H1 (cell line): ENCODE data around the gene GPR25. TPM values are rescaled to one million over a fixed set of nuclear protein-coding genes. Genes with fewer than 3 reads are reported as not detected.

ENCODE experiments used
- CTCF ChIA-PET: fragments of 300-600 bp; sonication (Branson Sonifier 250); formaldehyde crosslinking; loops from one replicate; lab custom pipeline; 2021; ENCODE audit not compliant: partially characterized antibody; lab: Charles Lee
- POLR2A ChIA-PET: fragments of 300-600 bp; sonication (Branson Sonifier 250); formaldehyde crosslinking; loops from one replicate; lab custom pipeline; 2021; ENCODE audit warnings: inconsistent platforms; ENCODE audit not compliant: partially characterized antibody; lab: Charles Lee
- DNase-seq, 2 experiments: peaks; one replicate each; pipeline versions ENCODE4 v3.0.0 to v3.0.0-alpha.2; 2010 to 2022; ENCODE audit warnings: low spot score in 2 of 2, low read depth in 1 of 2, mixed read lengths in 1 of 2
- FAIRE-seq: peaks from 2 replicates; lab custom pipeline; 2011; peaks lifted over from hg19 to GRCh38; lab: Jason Lieb, UNC
- H2AFZ ChIP-seq: 2 replicates; pipeline ENCODE4 v1.8.1; 2012; ENCODE audit warnings: low read length, inconsistent platforms
- H2AK5ac ChIP-seq: 2 replicates; pipeline ENCODE4 v1.6.1; 2013; ENCODE audit warnings: low read depth, low read length
- H2BK120ac ChIP-seq: replicated peaks from 2 replicates; pipeline ENCODE3; 2013; ENCODE audit warnings: low read depth, low read length, inconsistent platforms
- H2BK12ac ChIP-seq: 2 replicates; pipeline ENCODE4 v1.6.1; 2013; ENCODE audit warnings: low read depth, low read length
- H2BK15ac ChIP-seq: 2 replicates; pipeline ENCODE4 v1.6.1; 2013; ENCODE audit warnings: low read length
- H2BK20ac ChIP-seq: 2 replicates; pipeline ENCODE4 v1.6.1; 2013; ENCODE audit warnings: low read length
- H2BK5ac ChIP-seq: 2 replicates; pipeline ENCODE4 v1.6.1; 2013; ENCODE audit warnings: low read depth, low read length
- H3K14ac ChIP-seq: 2 replicates; pipeline ENCODE4 v1.6.1; 2013; ENCODE audit warnings: inconsistent platforms; ENCODE audit not compliant: insufficient read length
- H3K18ac ChIP-seq: 2 replicates; pipeline ENCODE4 v1.6.1; 2013; ENCODE audit warnings: low read length; ENCODE audit errors: extremely low read depth
- H3K23ac ChIP-seq: 2 replicates; pipeline ENCODE4 v1.6.1; 2013; ENCODE audit warnings: inconsistent platforms; ENCODE audit not compliant: insufficient read length
- H3K23me2 ChIP-seq: 2 replicates; pipeline ENCODE4 v1.6.1; 2013; ENCODE audit warnings: low read depth, low read length
- H3K27ac ChIP-seq: 2 replicates; pipeline ENCODE4 v1.6.1; 2011; ENCODE audit warnings: low read depth, low read length, inconsistent platforms
- H3K27me3 ChIP-seq, 4 experiments: replicated peaks in 1 of 4; 1 replicate in 1 of 4; 2 replicates in 3 of 4; pipeline versions ENCODE4 v1.6.1 to v1.8.1; 2011 to 2013; ENCODE audit warnings: low read length in 3 of 4, mild to moderate bottlenecking in 3 of 4, inconsistent platforms in 2 of 4, mixed read lengths in 2 of 4, moderate library complexity in 1 of 4; ENCODE audit not compliant: control insufficient read depth in 3 of 4, insufficient read depth in 3 of 4; ENCODE audit errors: extremely low read depth in 1 of 4
- H3K36me3 ChIP-seq, 4 experiments: 2 replicates each; pipeline versions ENCODE4 v1.6.1 to v1.8.1; 2011 to 2013; ENCODE audit warnings: mild to moderate bottlenecking in 4 of 4, low read length in 3 of 4, moderate library complexity in 2 of 4, control low read depth in 1 of 4, inconsistent platforms in 1 of 4; ENCODE audit not compliant: insufficient read depth in 4 of 4, control insufficient read depth in 2 of 4
- H3K4ac ChIP-seq: replicated peaks from 2 replicates; pipeline ENCODE3; 2013; ENCODE audit warnings: low read length, low read depth, mixed read lengths, inconsistent platforms; ENCODE audit not compliant: insufficient read length
- H3K4me1 ChIP-seq, 4 experiments: replicated peaks in 1 of 4; 1 replicate in 1 of 4; 2 replicates in 3 of 4; pipeline versions ENCODE4 v1.6.1 to v1.8.1; 2011 to 2013; ENCODE audit warnings: low read length in 3 of 4, inconsistent platforms in 2 of 4, mixed read lengths in 1 of 4; ENCODE audit not compliant: insufficient read depth in 4 of 4, control insufficient read depth in 3 of 4
- H3K4me2 ChIP-seq, 2 experiments: 2 replicates each; pipeline versions ENCODE4 v1.6.1 to v1.8.1; 2011 to 2013; ENCODE audit warnings: low read depth in 2 of 2, low read length in 2 of 2, control low read depth in 1 of 2, inconsistent platforms in 1 of 2, mild to moderate bottlenecking in 1 of 2; ENCODE audit not compliant: insufficient read depth in 1 of 2
- H3K4me3 ChIP-seq, 4 experiments: fragments of 200-600, 300-600 bp in 1 of 4; sonication (generic), shearing (Covaris generic), sonication (Bioruptor Twin) in 1 of 4; 2 replicates each; pipeline versions ENCODE4 v1.5.1 to v1.8.1; 2011 to 2016; ENCODE audit warnings: low read length in 4 of 4, low read depth in 3 of 4, control low read depth in 2 of 4, inconsistent platforms in 2 of 4, mild to moderate bottlenecking in 2 of 4, mixed read lengths in 1 of 4, moderate library complexity in 1 of 4; ENCODE audit not compliant: insufficient read depth in 2 of 4; ENCODE audit errors: extremely low read depth in 1 of 4
- H3K56ac ChIP-seq: replicated peaks from 2 replicates; pipeline ENCODE3; 2013; ENCODE audit warnings: low read depth, mild to moderate bottlenecking, mixed read lengths, low read length, inconsistent platforms; ENCODE audit not compliant: insufficient read length
- H3K79me1 ChIP-seq: 2 replicates; pipeline ENCODE4 v1.6.1; 2013; ENCODE audit warnings: low read depth, low read length, control low read depth
- H3K79me2 ChIP-seq, 2 experiments: 2 replicates each; pipeline versions ENCODE4 v1.6.1 to v1.8.1; 2012 to 2013; ENCODE audit warnings: low read length in 2 of 2, mild to moderate bottlenecking in 2 of 2, inconsistent platforms in 1 of 2; ENCODE audit not compliant: insufficient read depth in 2 of 2, control insufficient read depth in 1 of 2
- H3K9ac ChIP-seq, 4 experiments: replicated peaks in 1 of 4; 1 replicate in 1 of 4; 2 replicates in 3 of 4; pipeline versions ENCODE4 v1.6.1 to v1.8.1; 2011 to 2013; ENCODE audit warnings: low read depth in 3 of 4, low read length in 3 of 4, control low read depth in 2 of 4, mild to moderate bottlenecking in 2 of 4, moderate library complexity in 2 of 4, inconsistent platforms in 1 of 4; ENCODE audit errors: extremely low read depth in 1 of 4
- H3K9me3 ChIP-seq, 2 experiments: 2 replicates each; pipeline versions ENCODE4 v1.6.1 to v1.8.1; 2012 to 2013; ENCODE audit warnings: mild to moderate bottlenecking in 2 of 2, moderate library complexity in 2 of 2, control low read depth in 1 of 2, inconsistent platforms in 1 of 2, low read depth in 1 of 2, low read length in 1 of 2, mixed read lengths in 1 of 2; ENCODE audit not compliant: insufficient read depth in 2 of 2
- H4K20me1 ChIP-seq, 2 experiments: replicated peaks in 1 of 2; 2 replicates each; pipeline versions ENCODE3 to v1.8.1; 2011 to 2013; ENCODE audit warnings: inconsistent platforms in 2 of 2, low read length in 2 of 2, mild to moderate bottlenecking in 1 of 2; ENCODE audit not compliant: insufficient read depth in 2 of 2, control insufficient read depth in 1 of 2
- H4K5ac ChIP-seq: 2 replicates; pipeline ENCODE4 v1.6.1; 2013; ENCODE audit warnings: low read length, low read depth, mixed read lengths, inconsistent platforms; ENCODE audit not compliant: insufficient read length
- H4K8ac ChIP-seq: 2 replicates; pipeline ENCODE4 v1.8.0; 2013; ENCODE audit warnings: mild to moderate bottlenecking, moderate library complexity, low read length, inconsistent platforms; ENCODE audit not compliant: insufficient read depth; ENCODE audit errors: extremely low read depth
- H4K91ac ChIP-seq: replicated peaks from 2 replicates; pipeline ENCODE3; 2013; ENCODE audit warnings: low read length, mixed read lengths, inconsistent platforms; ENCODE audit not compliant: insufficient read length
- EZH2 ChIP-seq: fragments of 200-600 bp; sonication (generic); IDR thresholded peaks from 2 replicates; pipeline ENCODE4 v1.7.1; 2012; ENCODE audit warnings: low read depth, mild to moderate bottlenecking, moderate library complexity, low read length, inconsistent platforms; ENCODE audit not compliant: severe bottlenecking
- WGBS, 2 experiments: shearing (Covaris generic) in 1 of 2; methylation state at CpG; one replicate each; pipeline versions ENCODE4 v1.1.6 to v1.1.7; 2013 to 2015; ENCODE audit warnings: low lambda C conversion rate in 2 of 2, mixed read lengths in 2 of 2, inconsistent platforms in 1 of 2, low coverage in 1 of 2, missing lambda C conversion rate in 1 of 2; ENCODE audit not compliant: insufficient replicate concordance in 2 of 2, insufficient coverage in 1 of 2, insufficient read length in 1 of 2; ENCODE audit errors: extremely low coverage in 1 of 2, missing lambda C conversion rate in 1 of 2; 5-methylcytosine and 5-hydroxymethylcytosine counted together
- polyA plus RNA-seq, 7 experiments: library from polyadenylated mRNA; depleted of rRNA in 3 of 7; stranded (reverse) in 5 of 7; unstranded in 2 of 7; fragments of >200 nt in 5 of 7; fragments of 200-250 nt in 2 of 7; gene quantifications; 1 replicate in 5 of 7; 2 replicates in 1 of 7; 4 replicates in 1 of 7; pipeline versions ENCODE4 v1.2.1 to v1.2.3, GENCODE V29; 2011 to 2013; ENCODE audit warnings: missing spikeins in 2 of 7, mixed read lengths in 2 of 7
- total RNA-seq: library from RNA; stranded (reverse); fragmentation: NEBNext Ultra II Directional; extraction: Animal tissue kit (Norgen Biotek cat#: 25700); gene quantifications from 2 replicates; pipeline ENCODE4 v1.2.1, GENCODE V29; 2021

GPR25 gene
- total and polyA plus RNA-seq, 2 of the 8 experiments (the other 6 are each of a cell fraction or from before 2014, with no cell fraction given), result not detected

GRCh38 chr1:200922406-200922805 lies 49.6 kb downstream of the GPR25 start:
- H2AK5ac ChIP-seq, result no peak overlapping the region
- no peak overlapping the region for H3K23ac ChIP-seq
- H3K4ac ChIP-seq, result no peak overlapping the region
- WGBS, 2 experiments, result 85% methylated on average over 2 of the region's 2 CpGs; no CpG with 5 or more reads in 1 of the 2 experiments
- no peak overlapping the region for H2BK120ac ChIP-seq
- H4K20me1 ChIP-seq, result no peaks in the 10 kb centered on the region
- no peak overlapping the region for H3K56ac ChIP-seq
- H4K8ac ChIP-seq, result no peak overlapping the region
- H4K5ac ChIP-seq, result no peak overlapping the region
- no peak overlapping the region for H3K4me3 ChIP-seq
- no peak for FAIRE-seq
- CTCF ChIA-PET, result interaction anchor here (1.0 to 2.2 kb wide), 3 partner anchors 22 to 57 kb away, joined by 3 to 7 read pairs (median 3); no protein-coding TSS in a partner anchor
- H2BK20ac ChIP-seq, result no peak overlapping the region
- H2BK5ac ChIP-seq, result no peak overlapping the region
- H3K14ac ChIP-seq, result no peak overlapping the region
- H3K27me3 ChIP-seq, result no peaks in the 10 kb centered on the region
- no peak overlapping the region for H4K91ac ChIP-seq
- no peak overlapping the region for H2BK12ac ChIP-seq
- H3K36me3 ChIP-seq, result no peaks in the 10 kb centered on the region
- H2AFZ ChIP-seq, result no peak overlapping the region
- no peaks in the 10 kb centered on the region for H3K79me1 ChIP-seq
- no peak overlapping the region for H2BK15ac ChIP-seq
- no peak overlapping the region for H3K18ac ChIP-seq
- peaks cover 0 to 3% (median under 1%) of the 10 kb centered on the region in 4 experiments; a peak in 2 of 7 replicates for H3K4me1 ChIP-seq
- no peak for TF ChIP-seq EZH2
- no peak overlapping the region for H3K4me2 ChIP-seq
- POLR2A ChIA-PET, result interaction anchor here (1.0 kb wide), 1 partner anchor 9 kb away, joined by 3 read pairs; no protein-coding TSS in a partner anchor
- no peak for DNase-seq
- H3K9ac ChIP-seq, result no peak overlapping the region
- no peaks in the 10 kb centered on the region for H3K9me3 ChIP-seq
- H3K27ac ChIP-seq, result no peak overlapping the region
- H3K79me2 ChIP-seq, result no peaks in the 10 kb centered on the region
- no peaks in the 10 kb centered on the region; the same call in 1 of the 2 replicates for H3K23me2 ChIP-seq
